NCI-H128 (cell line): Measurements from ENCODE around the gene CAMSAP3.
"Not testable (repeated sequence)": the region's sequence is repeated elsewhere in the genome, so short reads cannot be mapped to it uniquely, and the experiment has no call there.

Experiments used
- DNase-seq: peaks from one replicate; lab custom pipeline; 2025; ENCODE audit not compliant: unreplicated experiment; lab: John Stamatoyannopoulos, UW

The CAMSAP3 gene

GRCh38 chr19:7570761-7571160 is 24.9 kb upstream of the CAMSAP3 start:
- DNase-seq, result no peak

- no peak for DNase-seq
Measured at GRCh38 chr19:7575434-7576040, 20.1 kb upstream of the CAMSAP3 start.

- DNase-seq, result not testable (repeated sequence)
Measured at GRCh38 chr19:7577422-7577821, 18.2 kb upstream of the CAMSAP3 start.

- no peak for DNase-seq
Measured at GRCh38 chr19:7578127-7578526, 17.5 kb upstream of the CAMSAP3 start.

GRCh38 chr19:7579182-7579581 is 16.5 kb upstream of the CAMSAP3 start:
- DNase-seq, result no peak

- DNase-seq, result no peak
Measured at GRCh38 chr19:7582446-7582845, 13.2 kb upstream of the CAMSAP3 start.

GRCh38 chr19:7589822-7590221 is 5.8 kb upstream of the CAMSAP3 start:
- DNase-seq, result no peak

GRCh38 chr19:7590256-7590655 is 5.4 kb upstream of the CAMSAP3 start:
- DNase-seq, result no peak

- no peak for DNase-seq
Measured at GRCh38 chr19:7596211-7596937, 711 bp downstream of the CAMSAP3 start.

- no peak for DNase-seq
Measured at GRCh38 chr19:7597689-7598088, 2.0 kb downstream of the CAMSAP3 start.

- DNase-seq, result no peak
Measured at GRCh38 chr19:7598180-7598579, 2.5 kb downstream of the CAMSAP3 start.

- DNase-seq, result no peak
Measured at GRCh38 chr19:7600721-7601120, 5.1 kb downstream of the CAMSAP3 start.

GRCh38 chr19:7602240-7602934 is 6.7 kb downstream of the CAMSAP3 start:
- DNase-seq, result no peak

- no peak for DNase-seq
Measured at GRCh38 chr19:7602935-7603497, 7.4 kb downstream of the CAMSAP3 start.

GRCh38 chr19:7603919-7604318 is 8.3 kb downstream of the CAMSAP3 start:
- no peak for DNase-seq

- no peak for DNase-seq
Measured at GRCh38 chr19:7605490-7606222, 10.0 kb downstream of the CAMSAP3 start.

GRCh38 chr19:7606289-7606688 is 10.6 kb downstream of the CAMSAP3 start:
- DNase-seq, result no peak

- DNase-seq, result no peak
Measured at GRCh38 chr19:7607212-7607873, 11.7 kb downstream of the CAMSAP3 start.

GRCh38 chr19:7607874-7608560 is 12.4 kb downstream of the CAMSAP3 start:
- no peak for DNase-seq
